ENCODE measurements around the gene MYCT1. TPM values are rescaled to one million over a fixed set of nuclear protein-coding genes. Genes with fewer than 3 reads are reported as not detected.
"Not testable (repeated sequence)": the region's sequence is repeated elsewhere in the genome, so short reads cannot be mapped to it uniquely, and the experiment has no call there.

The MYCT1 gene
- total RNA-seq, 1 donor from 2014 or later = 0.61 TPM

GRCh38 chr6:152701863-152702401 lies 4.2 kb downstream of the MYCT1 start:
- H3K4me2 ChIP-seq (ENCODE audit: low read length) = no peak overlapping the region
- no peak for DNase-seq (ENCODE audit: low read depth)
- H3K9me3 ChIP-seq (ENCODE audit: insufficient read depth, low read depth, low read length) = no peaks in the 10 kb centered on the region
- no peak overlapping the region for H3K9ac ChIP-seq (ENCODE audit: low read length)
- TF ChIP-seq CTCF (IDR thresholded peaks at IDR 0.05; ENCODE audit: insufficient read depth, low read depth, low read length) (no peak), EZH2 (IDR thresholded peaks at IDR 0.05; ENCODE audit: insufficient read depth, low read length) (no peak)
- Mint-ChIP-seq H3K9me3 (ENCODE audit: unreplicated experiment) (no peaks in the 10 kb centered on the region), H3K27me3 (ENCODE audit: low read depth, unreplicated experiment) (no peaks in the 10 kb centered on the region), H3K27ac (ENCODE audit: unreplicated experiment) (no peak overlapping the region), H3K4me1 (ENCODE audit: low read depth, unreplicated experiment) (peaks cover 11% of the 10 kb centered on the region), H3K4me3 (ENCODE audit: unreplicated experiment) (no peak overlapping the region), H3K36me3 (ENCODE audit: low read depth, unreplicated experiment) (no peaks in the 10 kb centered on the region)
- no peaks in the 10 kb centered on the region for H3K36me3 ChIP-seq (ENCODE audit: insufficient read depth, low read length)
- H3K27me3 ChIP-seq (ENCODE audit: insufficient read depth, low read length) = no peaks in the 10 kb centered on the region
- no peak overlapping the region for H2AFZ ChIP-seq (ENCODE audit: low read depth, low read length)
- no peaks in the 10 kb centered on the region for H3K79me2 ChIP-seq (ENCODE audit: insufficient read depth, low read length)
- H3K27ac ChIP-seq (ENCODE audit: low read depth, low read length) = no peak overlapping the region
- H3K4me3 ChIP-seq (ENCODE audit: insufficient read depth, low read depth, low read length) = no peak overlapping the region
- H3K4me1 ChIP-seq (ENCODE audit: insufficient read depth, low read length) = no peaks in the 10 kb centered on the region
- H4K20me1 ChIP-seq (ENCODE audit: insufficient read depth, low read length) = no peaks in the 10 kb centered on the region
- FAIRE-seq = no peak

- FAIRE-seq; H3K27ac ChIP-seq (ENCODE audit: low read depth, low read length); H3K9me3 Mint-ChIP-seq (ENCODE audit: unreplicated experiment): not testable (repeated sequence)
Observed at GRCh38 chr6:152703750-152704149, 6.1 kb downstream of the MYCT1 start.

GRCh38 chr6:152705327-152705726 lies 7.6 kb downstream of the MYCT1 start:
- no peaks in the 10 kb centered on the region for H3K9me3 ChIP-seq (ENCODE audit: insufficient read depth, low read depth, low read length)
- Mint-ChIP-seq H3K27me3 (ENCODE audit: low read depth, unreplicated experiment) (no peaks in the 10 kb centered on the region), H3K9me3 (ENCODE audit: unreplicated experiment) (no peaks in the 10 kb centered on the region), H3K36me3 (ENCODE audit: low read depth, unreplicated experiment) (no peaks in the 10 kb centered on the region), H3K27ac (ENCODE audit: unreplicated experiment) (no peak overlapping the region), H3K4me3 (ENCODE audit: unreplicated experiment) (no peak overlapping the region), H3K4me1 (ENCODE audit: low read depth, unreplicated experiment) (peaks cover 11% of the 10 kb centered on the region)
- H3K4me3 ChIP-seq (ENCODE audit: insufficient read depth, low read depth, low read length) = no peak overlapping the region
- H3K79me2 ChIP-seq (ENCODE audit: insufficient read depth, low read length) = no peaks in the 10 kb centered on the region
- no peak overlapping the region for H2AFZ ChIP-seq (ENCODE audit: low read depth, low read length)
- no peaks in the 10 kb centered on the region for H3K27me3 ChIP-seq (ENCODE audit: insufficient read depth, low read length)
- FAIRE-seq = no peak
- no peak for TF ChIP-seq CTCF (IDR thresholded peaks at IDR 0.05; ENCODE audit: insufficient read depth, low read depth, low read length)
- TF ChIP-seq EZH2 (IDR thresholded peaks at IDR 0.05; ENCODE audit: insufficient read depth, low read length) = no peak
- DNase-seq (ENCODE audit: low read depth) = no peak
- no peak overlapping the region for H3K4me2 ChIP-seq (ENCODE audit: low read length)
- H3K27ac ChIP-seq (ENCODE audit: low read depth, low read length) = no peak overlapping the region
- no peak overlapping the region for H3K9ac ChIP-seq (ENCODE audit: low read length)
- no peaks in the 10 kb centered on the region for H3K36me3 ChIP-seq (ENCODE audit: insufficient read depth, low read length)
- no peaks in the 10 kb centered on the region for H3K4me1 ChIP-seq (ENCODE audit: insufficient read depth, low read length)
- no peaks in the 10 kb centered on the region for H4K20me1 ChIP-seq (ENCODE audit: insufficient read depth, low read length)

More at GRCh38 chr6:152703750-152704149, 6.1 kb downstream of the MYCT1 start:
- not testable (repeated sequence) for H3K4me1 ChIP-seq (ENCODE audit: insufficient read depth, low read length); H3K27ac Mint-ChIP-seq (ENCODE audit: unreplicated experiment); H4K20me1 ChIP-seq (ENCODE audit: insufficient read depth, low read length); H3K27me3 Mint-ChIP-seq (ENCODE audit: low read depth, unreplicated experiment); H3K79me2 ChIP-seq (ENCODE audit: insufficient read depth, low read length); H3K36me3 Mint-ChIP-seq (ENCODE audit: low read depth, unreplicated experiment); H3K9me3 ChIP-seq (ENCODE audit: insufficient read depth, low read depth, low read length); H3K27me3 ChIP-seq (ENCODE audit: insufficient read depth, low read length); H3K9ac ChIP-seq (ENCODE audit: low read length); H3K4me3 ChIP-seq (ENCODE audit: insufficient read depth, low read depth, low read length); H2AFZ ChIP-seq (ENCODE audit: low read depth, low read length); H3K4me2 ChIP-seq (ENCODE audit: low read length); H3K4me3 Mint-ChIP-seq (ENCODE audit: unreplicated experiment); H3K36me3 ChIP-seq (ENCODE audit: insufficient read depth, low read length); DNase-seq (ENCODE audit: low read depth)
- H3K4me1 Mint-ChIP-seq (ENCODE audit: low read depth, unreplicated experiment) = peaks cover 11% of the 10 kb centered on the region

Measured in astrocyte (in vitro differentiated cells and primary cell).